CD4-positive, alpha-beta T cell treated with Interferon alpha-2 for 1 hour (primary cell): ENCODE data around the gene OBI1.

Experiments used
- DNase-seq, 2 donors: peaks; one replicate each; pipeline ENCODE4 v3.0.0-alpha.2; 2020 to 2022

OBI1 gene

GRCh38 chr13:78658630-78659449 is at the start of gene OBI1:
Gene OBI1 (minus strand): TSS chr13:78659155. CDS start chr13:78659120, 35 bp downstream.
- peak; percentile 88 to 93 for DNase-seq

- no peak for DNase-seq
These were observed 42.4 kb upstream of the OBI1 start for GRCh38 chr13:78701383-78701782.

- no peak for DNase-seq
These were observed 41.4 kb upstream of the OBI1 start for GRCh38 chr13:78700121-78700910.

GRCh38 chr13:78689011-78689410 is 30.1 kb upstream of the OBI1 start:
- no peak for DNase-seq

GRCh38 chr13:78686461-78686860 is 27.5 kb upstream of the OBI1 start:
- DNase-seq: no peak

GRCh38 chr13:78680576-78681350 is 21.8 kb upstream of the OBI1 start:
- DNase-seq: no peak

GRCh38 chr13:78680115-78680561 is 21.2 kb upstream of the OBI1 start:
- no peak for DNase-seq

GRCh38 chr13:78679329-78679728 is 20.4 kb upstream of the OBI1 start:
- DNase-seq: no peak

- DNase-seq: no peak
These were observed 16.2 kb upstream of the OBI1 start for GRCh38 chr13:78675112-78675511.

- no peak for DNase-seq
These were observed 15.7 kb upstream of the OBI1 start for GRCh38 chr13:78674638-78675037.

- peak in 1 of 2 donors; percentile 30 for DNase-seq
These were observed 3.5 kb upstream of the OBI1 start for GRCh38 chr13:78662467-78662866.

- DNase-seq: no peak
These were observed 1.5 kb upstream of the OBI1 start for GRCh38 chr13:78660495-78660857.

- DNase-seq: peak; percentile 4 to 11
These were observed 958 bp upstream of the OBI1 start for GRCh38 chr13:78659732-78660494.

- DNase-seq: peak in 1 of 2 donors; percentile 2
These were observed 435 bp upstream of the OBI1 start for GRCh38 chr13:78659450-78659730.

GRCh38 chr13:78657699-78658629 is 991 bp downstream of the OBI1 start:
- peak in 1 of 2 donors; percentile 1 for DNase-seq

GRCh38 chr13:78655906-78656305 is 3.0 kb downstream of the OBI1 start:
- DNase-seq: no peak

GRCh38 chr13:78655007-78655406 is 3.9 kb downstream of the OBI1 start:
- no peak for DNase-seq

GRCh38 chr13:78652651-78653050 is 6.3 kb downstream of the OBI1 start:
- no peak for DNase-seq

GRCh38 chr13:78650717-78651083 is 8.3 kb downstream of the OBI1 start:
- no peak for DNase-seq

- DNase-seq: no peak
These were observed 8.8 kb downstream of the OBI1 start for GRCh38 chr13:78649997-78650716.
